TTC549 (cell line): Measurements from ENCODE around the gene CMTM2.

Experiments
- FAIRE-seq: peaks from 2 replicates; lab custom pipeline; 2012; peaks lifted over from hg19 to GRCh38; lab: Jason Lieb, UNC

Gene CMTM2

GRCh38 chr16:66578651-66579531 lies at the start of gene CMTM2:
Gene CMTM2, plus strand, starts transcription at chr16:66579463. Its CDS starts 145 bp downstream, at chr16:66579608.
- no peak for FAIRE-seq

- FAIRE-seq, result no peak
Measured at GRCh38 chr16:66529475-66529874, 49.8 kb upstream of the CMTM2 start.

GRCh38 chr16:66534376-66534799 lies 44.9 kb upstream of the CMTM2 start:
- FAIRE-seq, result no peak

GRCh38 chr16:66536525-66536924 lies 42.7 kb upstream of the CMTM2 start:
- no peak for FAIRE-seq

GRCh38 chr16:66537236-66537635 lies 42.0 kb upstream of the CMTM2 start:
- no peak for FAIRE-seq

- FAIRE-seq, result no peak
Measured at GRCh38 chr16:66538910-66539309, 40.4 kb upstream of the CMTM2 start.

- no peak for FAIRE-seq
Measured at GRCh38 chr16:66539623-66540469, 39.4 kb upstream of the CMTM2 start.

GRCh38 chr16:66541388-66542355 lies 37.6 kb upstream of the CMTM2 start:
- no peak for FAIRE-seq

GRCh38 chr16:66542396-66542795 lies 36.9 kb upstream of the CMTM2 start:
- FAIRE-seq, result no peak

GRCh38 chr16:66543541-66543940 lies 35.7 kb upstream of the CMTM2 start:
- FAIRE-seq, result no peak

GRCh38 chr16:66544016-66544757 lies 35.1 kb upstream of the CMTM2 start:
- FAIRE-seq, result no peak

GRCh38 chr16:66547101-66547989 lies 31.9 kb upstream of the CMTM2 start:
- no peak for FAIRE-seq

GRCh38 chr16:66548068-66548467 lies 31.2 kb upstream of the CMTM2 start:
- no peak for FAIRE-seq

- no peak for FAIRE-seq
Measured at GRCh38 chr16:66548868-66549267, 30.4 kb upstream of the CMTM2 start.

- no peak for FAIRE-seq
Measured at GRCh38 chr16:66549284-66550131, 29.8 kb upstream of the CMTM2 start, which contains the start of gene TK2. Gene TK2, minus strand, starts transcription at chr16:66550122. Its CDS starts 61 bp downstream, at chr16:66550061.

- no peak for FAIRE-seq
Measured at GRCh38 chr16:66551348-66551759, 27.9 kb upstream of the CMTM2 start.

- no peak for FAIRE-seq
Measured at GRCh38 chr16:66551788-66552285, 27.4 kb upstream of the CMTM2 start.

GRCh38 chr16:66552286-66553177 lies 26.7 kb upstream of the CMTM2 start, which contains the start of gene CKLF:
Gene CKLF, plus strand, starts transcription at chr16:66552576. Its CDS starts 140 bp downstream, at chr16:66552716.
- FAIRE-seq, result no peak
